HEK293 (cell line): ENCODE measurements around the gene TMEM134.

Experiments used
- KLF1 ChIP-seq: fragments of 450-650 bp; formaldehyde crosslinking; IDR thresholded peaks from 2 replicates; pipeline ENCODE4 v1.5.1; 2016; ENCODE audit warnings: missing biosample characterization, missing genetic modification characterization
- PRDM10 ChIP-seq: fragments of 450-650 bp; formaldehyde crosslinking; IDR thresholded peaks from 2 replicates; pipeline ENCODE4 v1.5.1; 2016; ENCODE audit warnings: missing biosample characterization, missing genetic modification characterization
- YY2 ChIP-seq: fragments of 450-650 bp; formaldehyde crosslinking; IDR thresholded peaks from 2 replicates; pipeline ENCODE4 v1.5.1; 2016; ENCODE audit warnings: missing biosample characterization, missing genetic modification characterization
- ZNF16 ChIP-seq: fragments of 450-650 bp; formaldehyde crosslinking; IDR thresholded peaks from 2 replicates; pipeline ENCODE4 v1.5.1; 2016; ENCODE audit warnings: low read depth, missing biosample characterization, missing genetic modification characterization
- ZNF23 ChIP-seq: fragments of 450-650 bp; formaldehyde crosslinking; IDR thresholded peaks from 2 replicates; pipeline ENCODE4 v1.5.1; 2016; ENCODE audit warnings: missing biosample characterization, missing genetic modification characterization, borderline replicate concordance
- ZNF280D ChIP-seq: fragments of 450-650 bp; formaldehyde crosslinking; IDR thresholded peaks from 2 replicates; pipeline ENCODE4 v1.5.1; 2016; ENCODE audit warnings: missing biosample characterization, missing genetic modification characterization
- ZNF350 ChIP-seq: fragments of 450-650 bp; formaldehyde crosslinking; IDR thresholded peaks from 2 replicates; pipeline ENCODE4 v1.5.0; 2017; ENCODE audit warnings: missing biosample characterization, mild to moderate bottlenecking, missing genetic modification characterization
- ZNF530 ChIP-seq: fragments of 450-650 bp; formaldehyde crosslinking; IDR thresholded peaks from 2 replicates; pipeline ENCODE4 v1.5.1; 2016; ENCODE audit warnings: low read depth, missing biosample characterization, missing genetic modification characterization
- ZNF544 ChIP-seq: fragments of 450-650 bp; formaldehyde crosslinking; IDR thresholded peaks from 2 replicates; pipeline ENCODE4 v1.5.0; 2017; ENCODE audit warnings: missing biosample characterization, missing genetic modification characterization
- ZNF571 ChIP-seq: fragments of 450-650 bp; formaldehyde crosslinking; IDR thresholded peaks from 2 replicates; pipeline ENCODE4 v1.5.0; 2017; ENCODE audit warnings: missing biosample characterization, missing genetic modification characterization
- ZNF629 ChIP-seq: fragments of 450-650 bp; formaldehyde crosslinking; IDR thresholded peaks from 2 replicates; pipeline ENCODE4 v1.5.1; 2017; ENCODE audit warnings: missing biosample characterization, missing genetic modification characterization
- ZNF658 ChIP-seq: fragments of 450-650 bp; formaldehyde crosslinking; IDR thresholded peaks from 2 replicates; pipeline ENCODE4; 2016; ENCODE audit warnings: missing biosample characterization, missing genetic modification characterization
- ZNF785 ChIP-seq: fragments of 450-650 bp; formaldehyde crosslinking; IDR thresholded peaks from 2 replicates; pipeline ENCODE4 v1.5.1; 2016; ENCODE audit warnings: missing biosample characterization, missing genetic modification characterization
- ZSCAN5A ChIP-seq: fragments of 450-650 bp; formaldehyde crosslinking; IDR thresholded peaks from 2 replicates; pipeline ENCODE4 v1.5.1; 2016; ENCODE audit warnings: missing biosample characterization, missing genetic modification characterization
- TF ChIP-seq, protein P1 (sequence below): fragments of 450-650 bp; formaldehyde crosslinking; conservative IDR thresholded peaks from 2 replicates; pipeline ENCODE4 v1.5.1; 2016; ENCODE audit warnings: low read depth, missing biosample characterization, missing genetic modification characterization
- TF ChIP-seq, protein P2 (sequence below): fragments of 450-650 bp; formaldehyde crosslinking; IDR thresholded peaks from 2 replicates; pipeline ENCODE4 v1.5.1; 2016; ENCODE audit warnings: missing biosample characterization, missing genetic modification characterization
- TF ChIP-seq, protein P3 (sequence below): fragments of 450-650 bp; formaldehyde crosslinking; IDR thresholded peaks from 2 replicates; pipeline ENCODE4 v1.5.1; 2017; ENCODE audit warnings: missing biosample characterization, missing genetic modification characterization

TMEM134 gene

DNA sequence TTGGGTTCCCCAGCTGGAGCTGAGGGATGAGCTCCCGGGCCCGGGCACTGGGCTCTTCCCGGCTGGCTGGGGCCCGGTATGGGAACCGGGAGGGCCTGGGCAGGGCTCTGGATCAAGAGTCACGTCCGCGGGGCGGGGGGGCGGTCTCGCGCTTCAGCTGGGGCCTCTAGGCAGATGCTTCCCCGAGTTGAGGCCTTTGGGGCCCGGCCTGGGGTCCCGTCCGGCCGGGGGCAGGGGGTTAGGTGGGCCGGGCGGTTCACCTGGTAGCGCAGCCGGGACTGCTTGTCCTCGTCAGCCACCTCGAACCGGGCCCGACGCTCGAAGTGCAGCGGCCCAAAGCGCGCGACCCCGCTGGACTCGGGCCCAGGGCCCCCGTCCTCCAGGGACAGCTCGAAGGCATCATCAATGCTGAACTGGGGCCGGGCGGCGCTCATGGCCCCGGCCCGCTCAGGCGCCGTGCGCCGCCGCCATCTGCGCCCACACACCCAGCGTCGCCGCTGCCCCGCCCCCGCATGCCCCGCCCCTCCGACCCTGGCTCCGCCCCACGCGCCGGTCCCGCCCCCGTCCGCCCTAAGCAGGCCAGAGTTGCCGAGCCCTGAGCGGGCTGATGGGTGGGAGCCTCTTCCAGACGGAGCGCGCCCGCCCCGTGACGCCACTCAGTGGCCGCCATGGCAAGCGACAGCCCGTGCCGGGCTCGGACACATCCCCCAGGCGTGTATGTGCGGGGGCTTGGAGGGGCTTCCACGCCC lies at the start of gene TMEM134 (continued):
- TF ChIP-seq ZSCAN5A = 0 out of 2 replicates have a peak, but pooled peaks have one; percentile 60
- TF ChIP-seq ZNF571 (tag by site-specific recombination) = no peak
- TF ChIP-seq ZNF544 (tag by site-specific recombination) = no peak
- no peak for TF ChIP-seq ZNF280D (tag by site-specific recombination)
- TF ChIP-seq, protein P1, sequence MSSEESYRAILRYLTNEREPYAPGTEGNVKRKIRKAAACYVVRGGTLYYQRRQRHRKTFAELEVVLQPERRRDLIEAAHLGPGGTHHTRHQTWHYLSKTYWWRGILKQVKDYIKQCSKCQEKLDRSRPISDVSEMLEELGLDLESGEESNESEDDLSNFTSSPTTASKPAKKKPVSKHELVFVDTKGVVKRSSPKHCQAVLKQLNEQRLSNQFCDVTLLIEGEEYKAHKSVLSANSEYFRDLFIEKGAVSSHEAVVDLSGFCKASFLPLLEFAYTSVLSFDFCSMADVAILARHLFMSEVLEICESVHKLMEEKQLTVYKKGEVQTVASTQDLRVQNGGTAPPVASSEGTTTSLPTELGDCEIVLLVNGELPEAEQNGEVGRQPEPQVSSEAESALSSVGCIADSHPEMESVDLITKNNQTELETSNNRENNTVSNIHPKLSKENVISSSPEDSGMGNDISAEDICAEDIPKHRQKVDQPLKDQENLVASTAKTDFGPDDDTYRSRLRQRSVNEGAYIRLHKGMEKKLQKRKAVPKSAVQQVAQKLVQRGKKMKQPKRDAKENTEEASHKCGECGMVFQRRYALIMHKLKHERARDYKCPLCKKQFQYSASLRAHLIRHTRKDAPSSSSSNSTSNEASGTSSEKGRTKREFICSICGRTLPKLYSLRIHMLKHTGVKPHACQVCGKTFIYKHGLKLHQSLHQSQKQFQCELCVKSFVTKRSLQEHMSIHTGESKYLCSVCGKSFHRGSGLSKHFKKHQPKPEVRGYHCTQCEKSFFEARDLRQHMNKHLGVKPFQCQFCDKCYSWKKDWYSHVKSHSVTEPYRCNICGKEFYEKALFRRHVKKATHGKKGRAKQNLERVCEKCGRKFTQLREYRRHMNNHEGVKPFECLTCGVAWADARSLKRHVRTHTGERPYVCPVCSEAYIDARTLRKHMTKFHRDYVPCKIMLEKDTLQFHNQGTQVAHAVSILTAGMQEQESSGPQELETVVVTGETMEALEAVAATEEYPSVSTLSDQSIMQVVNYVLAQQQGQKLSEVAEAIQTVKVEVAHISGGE = no peak
- TF ChIP-seq ZNF16 (tag by site-specific recombination) = no peak
- TF ChIP-seq YY2 = 0 out of 2 replicates have a peak, but pooled peaks have one; percentile 40
- no peak for TF ChIP-seq ZNF23 (tag by site-specific recombination)
- TF ChIP-seq, protein P2, sequence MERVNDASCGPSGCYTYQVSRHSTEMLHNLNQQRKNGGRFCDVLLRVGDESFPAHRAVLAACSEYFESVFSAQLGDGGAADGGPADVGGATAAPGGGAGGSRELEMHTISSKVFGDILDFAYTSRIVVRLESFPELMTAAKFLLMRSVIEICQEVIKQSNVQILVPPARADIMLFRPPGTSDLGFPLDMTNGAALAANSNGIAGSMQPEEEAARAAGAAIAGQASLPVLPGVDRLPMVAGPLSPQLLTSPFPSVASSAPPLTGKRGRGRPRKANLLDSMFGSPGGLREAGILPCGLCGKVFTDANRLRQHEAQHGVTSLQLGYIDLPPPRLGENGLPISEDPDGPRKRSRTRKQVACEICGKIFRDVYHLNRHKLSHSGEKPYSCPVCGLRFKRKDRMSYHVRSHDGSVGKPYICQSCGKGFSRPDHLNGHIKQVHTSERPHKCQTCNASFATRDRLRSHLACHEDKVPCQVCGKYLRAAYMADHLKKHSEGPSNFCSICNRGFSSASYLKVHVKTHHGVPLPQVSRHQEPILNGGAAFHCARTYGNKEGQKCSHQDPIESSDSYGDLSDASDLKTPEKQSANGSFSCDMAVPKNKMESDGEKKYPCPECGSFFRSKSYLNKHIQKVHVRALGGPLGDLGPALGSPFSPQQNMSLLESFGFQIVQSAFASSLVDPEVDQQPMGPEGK (tag by site-specific recombination) = peak; percentile 57
- peak; percentile 17; the same call in 1 of the 2 replicates for TF ChIP-seq KLF1 (tag by site-specific recombination)
- no peak for TF ChIP-seq ZNF350 (tag by site-specific recombination)
- TF ChIP-seq ZNF658 (tag by site-specific recombination) = no peak
- no peak for TF ChIP-seq ZNF785
- TF ChIP-seq, protein P3, sequence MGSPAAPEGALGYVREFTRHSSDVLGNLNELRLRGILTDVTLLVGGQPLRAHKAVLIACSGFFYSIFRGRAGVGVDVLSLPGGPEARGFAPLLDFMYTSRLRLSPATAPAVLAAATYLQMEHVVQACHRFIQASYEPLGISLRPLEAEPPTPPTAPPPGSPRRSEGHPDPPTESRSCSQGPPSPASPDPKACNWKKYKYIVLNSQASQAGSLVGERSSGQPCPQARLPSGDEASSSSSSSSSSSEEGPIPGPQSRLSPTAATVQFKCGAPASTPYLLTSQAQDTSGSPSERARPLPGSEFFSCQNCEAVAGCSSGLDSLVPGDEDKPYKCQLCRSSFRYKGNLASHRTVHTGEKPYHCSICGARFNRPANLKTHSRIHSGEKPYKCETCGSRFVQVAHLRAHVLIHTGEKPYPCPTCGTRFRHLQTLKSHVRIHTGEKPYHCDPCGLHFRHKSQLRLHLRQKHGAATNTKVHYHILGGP (tag by site-specific recombination) = no peak
- peak; percentile 48; the same call in 1 of the 2 replicates for TF ChIP-seq ZNF629 (tag by site-specific recombination)
- TF ChIP-seq ZNF530 (tag by site-specific recombination) = no peak
- TF ChIP-seq PRDM10 = no peak
